Keratinocyte (primary cell): ENCODE data around the gene RPS18. TPM values are rescaled to one million over a fixed set of nuclear protein-coding genes. Genes with fewer than 3 reads are reported as not detected.

Source experiments
- DNase-seq: peaks from one replicate; pipeline ENCODE4 v3.0.0-alpha.2; 2011; ENCODE audit warnings: low read depth, missing footprints, low spot score
- FAIRE-seq: peaks from 2 replicates; lab custom pipeline; 2011; peaks lifted over from hg19 to GRCh38; lab: Jason Lieb, UNC
- H2AFZ ChIP-seq: 2 replicates; pipeline ENCODE4 v1.6.0; 2012; ENCODE audit warnings: low read length, control low read depth, inconsistent platforms; ENCODE audit not compliant: control insufficient read depth
- H3K27ac ChIP-seq: 2 replicates; pipeline ENCODE4 v1.5.1; 2011; ENCODE audit warnings: low read length; ENCODE audit not compliant: control insufficient read depth, insufficient read depth
- H3K27me3 ChIP-seq: 3 replicates; pipeline ENCODE4 v1.6.0; 2011; ENCODE audit warnings: low read length; ENCODE audit not compliant: control insufficient read depth, insufficient read depth; ENCODE audit errors: extremely low read depth
- H3K36me3 ChIP-seq, 2 experiments: 2 replicates in 1 of 2; 3 replicates in 1 of 2; pipeline ENCODE4 v1.5.1; 2011; ENCODE audit warnings: low read length in 2 of 2, mild to moderate bottlenecking in 1 of 2; ENCODE audit not compliant: control insufficient read depth in 2 of 2, insufficient read depth in 2 of 2; ENCODE audit errors: extremely low read depth in 1 of 2
- H3K4me1 ChIP-seq: 3 replicates; pipeline ENCODE4 v1.5.1; 2011; ENCODE audit warnings: low read length; ENCODE audit not compliant: control insufficient read depth, insufficient read depth; ENCODE audit errors: extremely low read depth
- H3K4me2 ChIP-seq: 3 replicates; pipeline ENCODE4 v1.6.0; 2011; ENCODE audit warnings: low read depth, low read length; ENCODE audit not compliant: control insufficient read depth, insufficient read depth; ENCODE audit errors: extremely low read depth
- H3K4me3 ChIP-seq, 3 experiments: fragments of 200-600 bp in 1 of 3; sonication (generic) in 1 of 3; 2 replicates in 2 of 3; 3 replicates in 1 of 3; pipeline ENCODE4 v1.5.1; 2011 to 2016; ENCODE audit warnings: low read length in 3 of 3, mild to moderate bottlenecking in 3 of 3, control low read depth in 2 of 3, inconsistent platforms in 1 of 3, low read depth in 1 of 3, mixed read lengths in 1 of 3, mixed run types in 1 of 3, moderate library complexity in 1 of 3; ENCODE audit not compliant: control insufficient read depth in 2 of 3, insufficient read depth in 2 of 3; ENCODE audit errors: extremely low read depth in 1 of 3
- H3K79me2 ChIP-seq: 2 replicates; pipeline ENCODE4 v1.6.0; 2012; ENCODE audit warnings: low read length; ENCODE audit not compliant: control insufficient read depth, insufficient read depth
- H3K9ac ChIP-seq: 3 replicates; pipeline ENCODE4 v1.6.0; 2011; ENCODE audit warnings: low read length; ENCODE audit not compliant: control insufficient read depth, insufficient read depth; ENCODE audit errors: extremely low read depth
- H3K9me1 ChIP-seq: 3 replicates; pipeline ENCODE4 v1.6.0; 2011; ENCODE audit warnings: low read length; ENCODE audit not compliant: control insufficient read depth, insufficient read depth; ENCODE audit errors: extremely low read depth
- H3K9me3 ChIP-seq: 2 replicates; pipeline ENCODE4 v1.5.1; 2012; ENCODE audit warnings: low read depth, low read length; ENCODE audit not compliant: control insufficient read depth
- H4K20me1 ChIP-seq: 3 replicates; pipeline ENCODE4 v1.6.0; 2011; ENCODE audit warnings: low read length; ENCODE audit not compliant: control insufficient read depth, insufficient read depth; ENCODE audit errors: extremely low read depth
- EZH2 ChIP-seq: IDR thresholded peaks from one replicate; pipeline ENCODE4 v1.6.1; 2012; ENCODE audit warnings: inconsistent platforms, mild to moderate bottlenecking, low read length, moderate library complexity
- dilution Hi-C: fragments of 300-500 bp; cut with MboI; formaldehyde crosslinking; loops from one replicate; pipeline ENCODE4 v1.7.0; 2020; ENCODE audit warnings: low sequenced_read_pairs; ENCODE audit not compliant: extremely low pct_ligation_motif_present
- polyA plus RNA-seq, 5 experiments: library from polyadenylated mRNA; depleted of rRNA in 3 of 5; stranded (reverse) in 3 of 5; stranded (forward) in 1 of 5; unstranded in 1 of 5; fragments of >200 nt; gene quantifications; 1 replicate in 1 of 5; 2 replicates in 3 of 5; 3 replicates in 1 of 5; pipeline versions ENCODE4 v1.2.1 to v1.2.3, GENCODE V29; 2011 to 2012; ENCODE audit warnings: missing spikeins in 2 of 5, low read depth in 1 of 5, low replicate concordance in 1 of 5
- TF ChIP-seq, protein P1 (sequence below), 3 experiments: IDR thresholded peaks in 1 of 3; conservative IDR thresholded peaks in 1 of 3; optimal IDR thresholded peaks in 1 of 3; 2 replicates in 2 of 3; 3 replicates in 1 of 3; pipeline versions ENCODE3 to v1.5.1; 2011; ENCODE audit warnings: low read length in 3 of 3, mild to moderate bottlenecking in 3 of 3, moderate library complexity in 2 of 3, control low read depth in 1 of 3, inconsistent platforms in 1 of 3; ENCODE audit not compliant: insufficient read depth in 2 of 3; ENCODE audit errors: extremely low read depth in 1 of 3

Gene RPS18
- polyA plus RNA-seq, 1 donor (not counting 4 experiments of a cell fraction or from before 2014, with no cell fraction given): 6,374 TPM

- Histone ChIP-seq H3K4me3 (peak overlapping the region; percentile 27 to 84 (median 75)), H3K27ac (peak overlapping the region; percentile 93)
These were observed 23.8 kb upstream of the RPS18 start for GRCh38 chr6:33247977-33248642.

GRCh38 chr6:33248643-33248931 is 23.3 kb upstream of the RPS18 start:
- no peaks in the 10 kb centered on the region for H3K79me2 ChIP-seq
- H3K9me1 ChIP-seq: no peaks in the 10 kb centered on the region
- no peaks in the 10 kb centered on the region for H3K9me3 ChIP-seq
- H3K4me1 ChIP-seq: peaks cover 26% of the 10 kb centered on the region
- FAIRE-seq (no peak), DNase-seq (no peak)
- dilution Hi-C loops: no loop called here
- peak overlapping the region; percentile 27 to 84 (median 75) for H3K4me3 ChIP-seq
- peak overlapping the region; percentile 90 for H2AFZ ChIP-seq
- peak overlapping the region; percentile 83 for H3K9ac ChIP-seq
- H3K27me3 ChIP-seq: no peaks in the 10 kb centered on the region
- no peaks in the 10 kb centered on the region for H4K20me1 ChIP-seq
- TF ChIP-seq, protein P1, sequence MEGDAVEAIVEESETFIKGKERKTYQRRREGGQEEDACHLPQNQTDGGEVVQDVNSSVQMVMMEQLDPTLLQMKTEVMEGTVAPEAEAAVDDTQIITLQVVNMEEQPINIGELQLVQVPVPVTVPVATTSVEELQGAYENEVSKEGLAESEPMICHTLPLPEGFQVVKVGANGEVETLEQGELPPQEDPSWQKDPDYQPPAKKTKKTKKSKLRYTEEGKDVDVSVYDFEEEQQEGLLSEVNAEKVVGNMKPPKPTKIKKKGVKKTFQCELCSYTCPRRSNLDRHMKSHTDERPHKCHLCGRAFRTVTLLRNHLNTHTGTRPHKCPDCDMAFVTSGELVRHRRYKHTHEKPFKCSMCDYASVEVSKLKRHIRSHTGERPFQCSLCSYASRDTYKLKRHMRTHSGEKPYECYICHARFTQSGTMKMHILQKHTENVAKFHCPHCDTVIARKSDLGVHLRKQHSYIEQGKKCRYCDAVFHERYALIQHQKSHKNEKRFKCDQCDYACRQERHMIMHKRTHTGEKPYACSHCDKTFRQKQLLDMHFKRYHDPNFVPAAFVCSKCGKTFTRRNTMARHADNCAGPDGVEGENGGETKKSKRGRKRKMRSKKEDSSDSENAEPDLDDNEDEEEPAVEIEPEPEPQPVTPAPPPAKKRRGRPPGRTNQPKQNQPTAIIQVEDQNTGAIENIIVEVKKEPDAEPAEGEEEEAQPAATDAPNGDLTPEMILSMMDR (optimal IDR thresholded peaks at IDR 0.05 in 1 of 3, IDR thresholded peaks at IDR 0.05 in 1 of 3, conservative IDR thresholded peaks at IDR 0.05 in 1 of 3; ENCODE audit: extremely low read depth in 1 of 3, insufficient read depth in 2 of 3, low read length in 3 of 3): no peak
- no peak for TF ChIP-seq EZH2
- H3K4me2 ChIP-seq: peak overlapping the region; percentile 100
- H3K36me3 ChIP-seq: peaks cover 0 to 10% of the 10 kb centered on the region in 2 experiments
- peak overlapping the region; percentile 93 for H3K27ac ChIP-seq

More at GRCh38 chr6:33247977-33248642, 23.8 kb upstream of the RPS18 start:
- H3K4me1 ChIP-seq: peaks cover 26% of the 10 kb centered on the region
- dilution Hi-C loops: no loop called here
- no peaks in the 10 kb centered on the region for H3K9me3 ChIP-seq
- peaks cover 0 to 10% of the 10 kb centered on the region in 2 experiments for H3K36me3 ChIP-seq
- H3K9ac ChIP-seq: peak overlapping the region; percentile 83
- peak overlapping the region; percentile 90 for H2AFZ ChIP-seq
- no peaks in the 10 kb centered on the region for H4K20me1 ChIP-seq
- no peaks in the 10 kb centered on the region for H3K27me3 ChIP-seq
- FAIRE-seq: peak; percentile 69
- TF ChIP-seq EZH2: no peak
- TF ChIP-seq, protein P1 (optimal IDR thresholded peaks at IDR 0.05 in 1 of 3, IDR thresholded peaks at IDR 0.05 in 1 of 3, conservative IDR thresholded peaks at IDR 0.05 in 1 of 3; ENCODE audit: extremely low read depth in 1 of 3, insufficient read depth in 2 of 3, low read length in 3 of 3): peak; percentile 87 to 100 (median 97)
- no peak for DNase-seq
- no peaks in the 10 kb centered on the region for H3K9me1 ChIP-seq
- H3K4me2 ChIP-seq: peak overlapping the region; percentile 100
- H3K79me2 ChIP-seq: no peaks in the 10 kb centered on the region
